Spleen (tissue), 7 donors: ENCODE measurements around the gene MCHR2.
"Not testable (repeated sequence)": the region's sequence is repeated elsewhere in the genome, so short reads cannot be mapped to it uniquely, and the experiment has no call there.

Experiments used
- CTCF ChIP-seq, 11 experiments: fragments of 200-600 bp in 7 of 11; fragments of 450-650 bp in 4 of 11; sonication (generic) in 4 of 11; IDR thresholded peaks in 8 of 11; conservative IDR thresholded peaks in 3 of 11; 1 replicate in 7 of 11; 2 replicates in 4 of 11; pipeline versions ENCODE4 v1.4.0 to v1.8.0; 2016 to 2021; ENCODE audit warnings: antibody characterized with exemption in 11 of 11, inconsistent platforms in 4 of 11, mild to moderate bottlenecking in 1 of 11
- POLR2A ChIP-seq, 3 donors: fragments of 450-650 bp; IDR thresholded peaks; one replicate each; pipeline ENCODE4 v1.5.1; 2017; ENCODE audit warnings: antibody characterized with exemption in 3 of 3, mild to moderate bottlenecking in 1 of 3
- POLR2AphosphoS5 ChIP-seq, 3 donors: sonication (generic); formaldehyde crosslinking; IDR thresholded peaks; one replicate each; pipeline ENCODE4 v1.5.1; 2017; ENCODE audit warnings: antibody characterized with exemption in 3 of 3
- donor health status: DM: no; HTN: no; CAD: no; lungs with moderate emphysema.
- donor health status: DM: no; HTN: no; CAD: no.
- donor health status: DM: no; HTN: no; CAD: no.

- not testable (repeated sequence) for TF ChIP-seq CTCF (IDR thresholded peaks at IDR 0.05 in 8 of 11, conservative IDR thresholded peaks at IDR 0.05 in 3 of 11); POLR2AphosphoS5 (IDR thresholded peaks at IDR 0.05); POLR2A (IDR thresholded peaks at IDR 0.05)
Measured at GRCh38 chr6:100038546-100038945, 44.5 kb upstream of the MCHR2 start.
